ENCODE results near the gene ARHGAP9.
"Not testable (repeated sequence)": the region's sequence is repeated elsewhere in the genome, so short reads cannot be mapped to it uniquely, and the experiment has no call there.

ARHGAP9 gene

DNA sequence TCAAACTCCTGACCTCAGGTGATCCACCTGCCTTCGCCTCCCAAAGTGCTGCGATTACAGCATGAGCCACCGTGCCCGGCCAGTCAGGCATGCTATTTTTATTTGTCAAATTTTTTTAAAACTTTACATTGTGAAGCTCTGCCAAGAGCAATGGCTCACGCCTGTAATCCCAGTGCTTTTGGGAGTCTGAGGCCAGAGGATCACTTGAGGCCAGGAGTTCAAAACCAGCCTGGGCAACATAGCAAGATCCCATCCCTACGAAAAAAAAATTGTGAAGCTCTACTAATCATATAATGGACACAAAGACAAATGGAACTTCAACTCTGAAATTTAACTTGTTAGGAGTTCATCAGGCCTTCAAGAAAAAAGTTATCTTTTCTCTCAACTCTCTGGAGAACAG is 50.7 kb downstream of the ARHGAP9 start:
- no peaks in the 10 kb centered on the region for H3K27me3 ChIP-seq (ENCODE audit: insufficient read depth, low read length)

GRCh38 chr12:57426948-57427347 is 52.7 kb downstream of the ARHGAP9 start:
- 95% methylated on average over 9 of the region's 10 CpGs for WGBS
- H3K27me3 ChIP-seq (ENCODE audit: insufficient read depth, low read length); H3K36me3 ChIP-seq (ENCODE audit: insufficient read depth, low read length); H3K9ac ChIP-seq (ENCODE audit: low read depth, low read length); H3K27ac ChIP-seq (ENCODE audit: low read depth, low read length); H3K4me3 ChIP-seq (ENCODE audit: low read length); H3K9me3 ChIP-seq (ENCODE audit: insufficient read depth, low read depth, low read length): not testable (repeated sequence)
- H3K4me1 ChIP-seq (ENCODE audit: insufficient read depth, low read length) = peaks cover 13% of the 10 kb centered on the region; the same call in 1 of the 2 replicates

More for the DNA sequence above, 50.7 kb downstream of the ARHGAP9 start:
- Histone ChIP-seq H3K9me3 (ENCODE audit: insufficient read depth, low read depth, low read length) (no peaks in the 10 kb centered on the region), H3K4me1 (ENCODE audit: insufficient read depth, low read length) (peaks cover 13% of the 10 kb centered on the region; the same call in 1 of the 2 replicates), H3K27ac (ENCODE audit: low read depth, low read length) (no peak overlapping the region), H3K4me3 (ENCODE audit: low read length) (no peak overlapping the region; the same call in 1 of the 2 replicates), H3K9ac (ENCODE audit: low read depth, low read length) (no peak overlapping the region), H3K36me3 (ENCODE audit: insufficient read depth, low read length) (no peaks in the 10 kb centered on the region)
- WGBS = 88% methylated on average over 6 of the region's 6 CpGs

All from HUES64 (cell line).